ENCODE measurements around the gene TREML2.

DNA sequence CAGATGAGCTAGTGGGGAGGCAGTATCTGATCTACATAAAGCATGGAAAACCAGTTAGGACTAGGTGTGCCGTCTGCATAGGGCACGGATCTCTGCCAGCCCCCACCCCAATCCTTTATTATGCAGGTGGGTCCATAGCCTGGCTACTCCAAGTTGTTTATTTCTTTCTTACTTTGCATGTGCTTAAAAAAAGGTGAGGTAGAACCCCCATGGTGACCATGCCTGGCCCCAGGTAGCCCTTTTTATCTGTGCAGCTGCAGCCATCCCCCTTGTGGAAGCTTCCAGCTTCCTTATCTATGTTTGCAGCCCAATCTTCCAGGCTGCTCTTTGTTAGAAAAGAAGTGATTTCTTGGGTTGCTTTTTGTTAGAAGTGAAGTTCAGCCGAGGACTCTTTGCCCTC lies 29.0 kb downstream of the TREML2 start:
- TF ChIP-seq, protein P1, sequence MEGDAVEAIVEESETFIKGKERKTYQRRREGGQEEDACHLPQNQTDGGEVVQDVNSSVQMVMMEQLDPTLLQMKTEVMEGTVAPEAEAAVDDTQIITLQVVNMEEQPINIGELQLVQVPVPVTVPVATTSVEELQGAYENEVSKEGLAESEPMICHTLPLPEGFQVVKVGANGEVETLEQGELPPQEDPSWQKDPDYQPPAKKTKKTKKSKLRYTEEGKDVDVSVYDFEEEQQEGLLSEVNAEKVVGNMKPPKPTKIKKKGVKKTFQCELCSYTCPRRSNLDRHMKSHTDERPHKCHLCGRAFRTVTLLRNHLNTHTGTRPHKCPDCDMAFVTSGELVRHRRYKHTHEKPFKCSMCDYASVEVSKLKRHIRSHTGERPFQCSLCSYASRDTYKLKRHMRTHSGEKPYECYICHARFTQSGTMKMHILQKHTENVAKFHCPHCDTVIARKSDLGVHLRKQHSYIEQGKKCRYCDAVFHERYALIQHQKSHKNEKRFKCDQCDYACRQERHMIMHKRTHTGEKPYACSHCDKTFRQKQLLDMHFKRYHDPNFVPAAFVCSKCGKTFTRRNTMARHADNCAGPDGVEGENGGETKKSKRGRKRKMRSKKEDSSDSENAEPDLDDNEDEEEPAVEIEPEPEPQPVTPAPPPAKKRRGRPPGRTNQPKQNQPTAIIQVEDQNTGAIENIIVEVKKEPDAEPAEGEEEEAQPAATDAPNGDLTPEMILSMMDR (IDR thresholded peaks at IDR 0.05; ENCODE audit: low read length), result no peak
- TF ChIP-seq EZH2 (IDR thresholded peaks at IDR 0.05; ENCODE audit: borderline replicate concordance, low read length), result no peak
